ENCODE results near the gene IL16. TPM values are rescaled to one million over a fixed set of nuclear protein-coding genes. Genes with fewer than 3 reads are reported as not detected.

IL16 gene
- total RNA-seq, 1 experiment from 2014 or later = 0.81 TPM

GRCh38 chr15:81302701-81303109 lies 106.0 kb downstream of the IL16 start:
- H3K4me1 ChIP-seq (ENCODE audit: control insufficient read depth in 1 of 2, insufficient read depth in 2 of 2, low read length in 2 of 2) = peaks cover 2 to 9% of the 10 kb centered on the region in 2 experiments
- intact Hi-C loops (cut with micrococcal nuclease) = no loop called here
- no peak overlapping the region for H2AFZ ChIP-seq (ENCODE audit: low read depth, low read length, poor library complexity, severe bottlenecking)
- no peaks in the 10 kb centered on the region for H3K36me3 ChIP-seq (ENCODE audit: control insufficient read depth in 1 of 2, insufficient read depth in 2 of 2, low read length in 2 of 2)
- H3K9me2 ChIP-seq (ENCODE audit: insufficient read depth) = no peaks in the 10 kb centered on the region
- RAD21 ChIA-PET (ENCODE audit: low non-redundant PET in 1 of 2, low total read pairs in 2 of 2, uncharacterized antibody in 2 of 2, unreplicated experiment in 2 of 2) = no interaction called here
- H3K27me3 ChIP-seq (ENCODE audit: insufficient read depth, low read length) = no peaks in the 10 kb centered on the region
- no peak overlapping the region for H3K4me3 ChIP-seq (replicated peaks in 1 of 2; ENCODE audit: low read depth in 1 of 2, low read length in 2 of 2)
- H3K27ac ChIP-seq (ENCODE audit: low read depth, low read length) = no peak overlapping the region
- H3K9ac ChIP-seq (ENCODE audit: low read length) = no peak overlapping the region
- ATAC-seq = no peak
- TF ChIP-seq ATF3 (IDR thresholded peaks at IDR 0.05) = no peak
- H3K79me2 ChIP-seq (ENCODE audit: insufficient read depth, low read length) = no peaks in the 10 kb centered on the region
- H3K4me2 ChIP-seq (ENCODE audit: low read length) = no peak overlapping the region
- DNase-seq (ENCODE audit: low read depth, low spot score) = no peak
- H3K9me3 ChIP-seq (ENCODE audit: control insufficient read depth in 1 of 2, insufficient read depth in 1 of 2, low read depth in 1 of 2, low read length in 2 of 2) = no peaks in the 10 kb centered on the region
- H4K20me1 ChIP-seq (ENCODE audit: insufficient read depth) = no peaks in the 10 kb centered on the region
- BruUV-seq (replicated peaks) = no TSS peak
- CTCF ChIA-PET = no interaction called here
- POLR2A ChIA-PET = no interaction called here

- no peaks in the 10 kb centered on the region for H3K9me3 ChIP-seq (ENCODE audit: control insufficient read depth in 1 of 2, insufficient read depth in 1 of 2, low read depth in 1 of 2, low read length in 2 of 2)
- 0 out of 4 replicates have a peak, but pooled peaks cover 0 to under 1% of the 10 kb centered on the region in 2 experiments for H3K4me1 ChIP-seq (ENCODE audit: control insufficient read depth in 1 of 2, insufficient read depth in 2 of 2, low read length in 2 of 2)
- H4K20me1 ChIP-seq (ENCODE audit: insufficient read depth) = no peaks in the 10 kb centered on the region
- no peaks in the 10 kb centered on the region for H3K36me3 ChIP-seq (ENCODE audit: control insufficient read depth in 1 of 2, insufficient read depth in 2 of 2, low read length in 2 of 2)
- BruUV-seq (replicated peaks) = no TSS peak
- TF ChIP-seq ATF3 (IDR thresholded peaks at IDR 0.05) (no peak), RAD21 (IDR thresholded peaks at IDR 0.05; ENCODE audit: low read depth) (no peak), ELF1 (IDR thresholded peaks at IDR 0.05; ENCODE audit: borderline replicate concordance, low read depth) (no peak), SP1 (IDR thresholded peaks at IDR 0.05; ENCODE audit: low read depth) (no peak), SRF (IDR thresholded peaks at IDR 0.05; ENCODE audit: low read depth) (no peak), CTCF (IDR thresholded peaks at IDR 0.05 in 2 of 3, conservative IDR thresholded peaks at IDR 0.05 in 1 of 3; ENCODE audit: borderline replicate concordance in 1 of 3, insufficient read depth in 1 of 3, low read depth in 2 of 3, low read length in 2 of 3) (no peak), ZNF274 (IDR thresholded peaks at IDR 0.05; ENCODE audit: low read depth, low read length) (no peak), YY1 (IDR thresholded peaks at IDR 0.05; ENCODE audit: extremely low read depth, insufficient replicate concordance, low read depth, low read length) (no peak), ZFX (IDR thresholded peaks at IDR 0.05) (no peak), TCF7L2 (IDR thresholded peaks at IDR 0.05; ENCODE audit: borderline replicate concordance, extremely low read depth, insufficient read depth, insufficient read length) (no peak)
- intact Hi-C loops (cut with micrococcal nuclease) = no loop called here
- H3K27me3 ChIP-seq (ENCODE audit: insufficient read depth, low read length) = no peaks in the 10 kb centered on the region
- no peak overlapping the region for H3K4me2 ChIP-seq (ENCODE audit: low read length)
- RAD21 ChIA-PET (ENCODE audit: low non-redundant PET in 1 of 2, low total read pairs in 2 of 2, uncharacterized antibody in 2 of 2, unreplicated experiment in 2 of 2) = no interaction called here
- no peak overlapping the region for H3K4me3 ChIP-seq (replicated peaks in 1 of 2; ENCODE audit: low read depth in 1 of 2, low read length in 2 of 2)
- DNase-seq (ENCODE audit: low read depth, low spot score) (no peak), ATAC-seq (no peak)
- H3K79me2 ChIP-seq (ENCODE audit: insufficient read depth, low read length) = no peaks in the 10 kb centered on the region
- H3K9ac ChIP-seq (ENCODE audit: low read length) = no peak overlapping the region
- no peak overlapping the region for H3K27ac ChIP-seq (ENCODE audit: low read depth, low read length)
- POLR2A ChIA-PET = no interaction called here
- no peaks in the 10 kb centered on the region for H3K9me2 ChIP-seq (ENCODE audit: insufficient read depth)
- CTCF ChIA-PET = no interaction called here
- H2AFZ ChIP-seq (ENCODE audit: low read depth, low read length, poor library complexity, severe bottlenecking) = no peak overlapping the region
These were observed 106.9 kb downstream of the IL16 start for GRCh38 chr15:81303244-81304225.

Measured in HCT116 (cell line).